Measurements from ENCODE around the gene SEPTIN8. TPM values are rescaled to one million over a fixed set of nuclear protein-coding genes. Genes with fewer than 3 reads are reported as not detected.

The SEPTIN8 gene
- total RNA-seq, 1 donor from 2014 or later = 97.5 TPM

Other genes with a start within 250 kb of the SEPTIN8 start
- gene IL5, start 233.7 kb downstream of the SEPTIN8 start, total RNA-seq = not detected in 2 replicates
- 26.1 and 26.8 TPM in 2 replicates for gene RAD50, start 220.3 kb downstream of the SEPTIN8 start, total RNA-seq
- gene IL13, start 119.1 kb downstream of the SEPTIN8 start, total RNA-seq = not detected in 2 replicates
- gene IL4, start 103.2 kb downstream of the SEPTIN8 start, total RNA-seq = not detected in 2 replicates
- gene KIF3A, start 39.7 kb downstream of the SEPTIN8 start, total RNA-seq = 25.4 and 25.6 TPM in 2 replicates
- gene CCNI2, start 29.8 kb downstream of the SEPTIN8 start, total RNA-seq = 0.16 and 0.24 TPM in 2 replicates
- 0.10 and 0.20 TPM in 2 replicates for gene SOWAHA, start 36.1 kb upstream of the SEPTIN8 start, total RNA-seq
- 5.0 TPM in 2 replicates for gene SHROOM1, start 53.4 kb upstream of the SEPTIN8 start, total RNA-seq
- 0.34 and 0.46 TPM in 2 replicates for gene GDF9, start 89.2 kb upstream of the SEPTIN8 start, total RNA-seq
- 382 and 409 TPM in 2 replicates for gene UQCRQ, start 89.4 kb upstream of the SEPTIN8 start, total RNA-seq
- 0.27 and 0.31 TPM in 2 replicates for gene LEAP2, start 96.4 kb upstream of the SEPTIN8 start, total RNA-seq
- gene AFF4, start 186.4 kb upstream of the SEPTIN8 start, total RNA-seq = 154 and 163 TPM in 2 replicates
- gene ZCCHC10, start 249.3 kb upstream of the SEPTIN8 start, total RNA-seq = 27.9 and 29.1 TPM in 2 replicates